H9 (cell line): ENCODE results near the gene ZNHIT3. TPM values are rescaled to one million over a fixed set of nuclear protein-coding genes. Genes with fewer than 3 reads are reported as not detected.

Experiments used
- DNase-seq: peaks from one replicate; pipeline ENCODE4 v3.0.0-alpha.2; 2017
- H2AFZ ChIP-seq: one replicate; pipeline ENCODE4 v1.6.1; 2013; ENCODE audit warnings: mild to moderate bottlenecking, low read length, control low read depth, moderate library complexity
- H2AK5ac ChIP-seq: 2 replicates; pipeline ENCODE4 v1.6.1; 2013; ENCODE audit warnings: low read length, control low read depth, mixed read lengths; ENCODE audit not compliant: insufficient read length
- H2BK120ac ChIP-seq: one replicate; pipeline ENCODE4 v1.6.1; 2013; ENCODE audit warnings: low read depth, mild to moderate bottlenecking, low read length, control low read depth, inconsistent platforms; ENCODE audit not compliant: poor library complexity, severe bottlenecking
- H2BK12ac ChIP-seq: 2 replicates; pipeline ENCODE4 v1.6.1; 2013; ENCODE audit warnings: low read length, control low read depth, mixed read lengths, low read depth; ENCODE audit not compliant: insufficient read length
- H2BK15ac ChIP-seq: 2 replicates; pipeline ENCODE4 v1.6.1; 2013; ENCODE audit warnings: low read depth, low read length, control low read depth
- H2BK20ac ChIP-seq: one replicate; pipeline ENCODE4 v1.6.1; 2013; ENCODE audit warnings: low read depth, mild to moderate bottlenecking, low read length, control low read depth, inconsistent platforms; ENCODE audit not compliant: poor library complexity, severe bottlenecking
- H2BK5ac ChIP-seq: 2 replicates; pipeline ENCODE4 v1.6.1; 2013; ENCODE audit warnings: low read length, control low read depth, mixed read lengths; ENCODE audit not compliant: insufficient read length
- H3K14ac ChIP-seq: 2 replicates; pipeline ENCODE4 v1.6.1; 2013; ENCODE audit warnings: low read length, control low read depth; ENCODE audit not compliant: insufficient read depth
- H3K18ac ChIP-seq: 2 replicates; pipeline ENCODE4 v1.6.1; 2013; ENCODE audit warnings: low read depth, mild to moderate bottlenecking, mixed read lengths, low read length, control low read depth; ENCODE audit not compliant: insufficient read length
- H3K23ac ChIP-seq: 2 replicates; pipeline ENCODE4 v1.6.1; 2013; ENCODE audit warnings: low read length, control low read depth, mixed read lengths, low read depth; ENCODE audit not compliant: insufficient read length
- H3K23me2 ChIP-seq: 2 replicates; pipeline ENCODE4 v1.6.1; 2013; ENCODE audit warnings: low read depth, mild to moderate bottlenecking, mixed read lengths, low read length, control low read depth; ENCODE audit not compliant: insufficient read length, poor library complexity, severe bottlenecking
- H3K27ac ChIP-seq: 2 replicates; pipeline ENCODE4 v1.5.1; 2013; ENCODE audit warnings: low read length, control low read depth, mixed read lengths, low read depth; ENCODE audit not compliant: insufficient read length
- H3K27me3 ChIP-seq: 2 replicates; pipeline ENCODE4 v1.6.1; 2013; ENCODE audit warnings: low read length, control low read depth, inconsistent platforms; ENCODE audit not compliant: insufficient read depth
- H3K4ac ChIP-seq: 2 replicates; pipeline ENCODE4 v1.6.1; 2013; ENCODE audit warnings: low read depth, mild to moderate bottlenecking, control low read depth, inconsistent platforms, low read length, moderate library complexity
- H3K4me1 ChIP-seq: 2 replicates; pipeline ENCODE4 v1.6.1; 2013; ENCODE audit warnings: low read length, control low read depth, inconsistent platforms; ENCODE audit not compliant: insufficient read depth
- H3K4me2 ChIP-seq: 2 replicates; pipeline ENCODE4 v1.6.1; 2013; ENCODE audit warnings: low read length, control low read depth, mixed read lengths; ENCODE audit not compliant: insufficient read length, insufficient read depth
- H3K56ac ChIP-seq: 2 replicates; pipeline ENCODE4 v1.6.1; 2013; ENCODE audit warnings: low read depth, mild to moderate bottlenecking, mixed read lengths, low read length, control low read depth; ENCODE audit not compliant: insufficient read length
- H3K79me1 ChIP-seq: 2 replicates; pipeline ENCODE4 v1.6.1; 2013; ENCODE audit warnings: low read depth, mild to moderate bottlenecking, moderate library complexity, low read length, control low read depth, inconsistent platforms; ENCODE audit not compliant: insufficient read depth, poor library complexity, severe bottlenecking
- H3K79me2 ChIP-seq: 2 replicates; pipeline ENCODE4 v1.6.1; 2013; ENCODE audit warnings: low read length, control low read depth, inconsistent platforms; ENCODE audit not compliant: insufficient read depth
- H3K9ac ChIP-seq: 2 replicates; pipeline ENCODE4 v1.6.1; 2013; ENCODE audit warnings: low read length, control low read depth, mixed read lengths; ENCODE audit not compliant: insufficient read length; ENCODE audit errors: extremely low read depth
- H3K9me3 ChIP-seq: one replicate; pipeline ENCODE4 v1.6.1; 2013; ENCODE audit warnings: low read depth, low read length, inconsistent platforms; ENCODE audit not compliant: control insufficient read depth
- H3T11ph ChIP-seq: one replicate; pipeline ENCODE4 v1.6.1; 2013; ENCODE audit warnings: mild to moderate bottlenecking, low read length, control low read depth, inconsistent platforms
- H4K20me1 ChIP-seq: one replicate; pipeline ENCODE4 v1.6.1; 2013; ENCODE audit not compliant: control insufficient read depth, insufficient read length, insufficient read depth
- H4K5ac ChIP-seq: 2 replicates; pipeline ENCODE4 v1.6.1; 2013; ENCODE audit warnings: low read depth, mild to moderate bottlenecking, mixed read lengths, low read length, control low read depth; ENCODE audit not compliant: insufficient read length
- H4K8ac ChIP-seq: replicated peaks from 2 replicates; pipeline ENCODE4 v1.6.1; 2013; ENCODE audit warnings: low read length, control low read depth, mixed read lengths, low read depth; ENCODE audit not compliant: insufficient read length
- H4K91ac ChIP-seq: 2 replicates; pipeline ENCODE4 v1.6.1; 2013; ENCODE audit warnings: low read depth, mild to moderate bottlenecking, moderate library complexity, mixed read lengths, low read length, control low read depth; ENCODE audit not compliant: insufficient read length
- H3K27ac Mint-ChIP-seq, 3 experiments: 2 replicates in 2 of 3; 3 replicates in 1 of 3; pipeline ENCODE4 v1.8.0; 2020 to 2021; ENCODE audit warnings: mixed read lengths in 3 of 3, mild to moderate bottlenecking in 1 of 3, moderate library complexity in 1 of 3
- H3K27me3 Mint-ChIP-seq: 2 replicates; pipeline ENCODE4 v1.8.0; 2021; ENCODE audit warnings: low read depth, mild to moderate bottlenecking, moderate library complexity, mixed read lengths
- H3K36me3 Mint-ChIP-seq, 3 experiments: 2 replicates in 2 of 3; 3 replicates in 1 of 3; pipeline ENCODE4 v1.8.0; 2020 to 2021; ENCODE audit warnings: low read depth in 3 of 3, mixed read lengths in 3 of 3; ENCODE audit not compliant: insufficient read depth in 1 of 3
- H3K4me1 Mint-ChIP-seq, 2 experiments: 2 replicates each; pipeline ENCODE4 v1.8.0; 2020; ENCODE audit warnings: mixed read lengths in 2 of 2
- H3K4me3 Mint-ChIP-seq, 2 experiments: 2 replicates in 1 of 2; 3 replicates in 1 of 2; pipeline ENCODE4 v1.8.0; 2020 to 2021; ENCODE audit warnings: mild to moderate bottlenecking in 2 of 2, mixed read lengths in 2 of 2, moderate library complexity in 1 of 2
- H3K9me3 Mint-ChIP-seq, 2 experiments: 2 replicates in 1 of 2; 3 replicates in 1 of 2; pipeline ENCODE4 v1.8.0; 2020; ENCODE audit warnings: mild to moderate bottlenecking in 2 of 2, mixed read lengths in 2 of 2, moderate library complexity in 1 of 2
- WGBS: extraction: QIAGEN DNeasy Blood & Tissue Kit; methylation state at CpG from one replicate; pipeline ENCODE4 v1.1.7; 2013; ENCODE audit warnings: missing lambda C conversion rate, low lambda C conversion rate, mixed read lengths; ENCODE audit not compliant: insufficient read length; ENCODE audit errors: extremely low coverage; 5-methylcytosine and 5-hydroxymethylcytosine counted together
- total RNA-seq: library from RNA; stranded (reverse); gene quantifications from 2 replicates; pipeline ENCODE4 v1.2.1, GENCODE V29; 2021
- TF ChIP-seq, protein P1 (sequence below): fragments of 200-600 bp; sonication (generic); conservative IDR thresholded peaks from 3 replicates; pipeline ENCODE4 v1.8.0; 2021; ENCODE audit warnings: antibody characterized with exemption, mild to moderate bottlenecking

ZNHIT3 gene
- total RNA-seq, 1 experiment from 2014 or later = 64.7 TPM

DNA sequence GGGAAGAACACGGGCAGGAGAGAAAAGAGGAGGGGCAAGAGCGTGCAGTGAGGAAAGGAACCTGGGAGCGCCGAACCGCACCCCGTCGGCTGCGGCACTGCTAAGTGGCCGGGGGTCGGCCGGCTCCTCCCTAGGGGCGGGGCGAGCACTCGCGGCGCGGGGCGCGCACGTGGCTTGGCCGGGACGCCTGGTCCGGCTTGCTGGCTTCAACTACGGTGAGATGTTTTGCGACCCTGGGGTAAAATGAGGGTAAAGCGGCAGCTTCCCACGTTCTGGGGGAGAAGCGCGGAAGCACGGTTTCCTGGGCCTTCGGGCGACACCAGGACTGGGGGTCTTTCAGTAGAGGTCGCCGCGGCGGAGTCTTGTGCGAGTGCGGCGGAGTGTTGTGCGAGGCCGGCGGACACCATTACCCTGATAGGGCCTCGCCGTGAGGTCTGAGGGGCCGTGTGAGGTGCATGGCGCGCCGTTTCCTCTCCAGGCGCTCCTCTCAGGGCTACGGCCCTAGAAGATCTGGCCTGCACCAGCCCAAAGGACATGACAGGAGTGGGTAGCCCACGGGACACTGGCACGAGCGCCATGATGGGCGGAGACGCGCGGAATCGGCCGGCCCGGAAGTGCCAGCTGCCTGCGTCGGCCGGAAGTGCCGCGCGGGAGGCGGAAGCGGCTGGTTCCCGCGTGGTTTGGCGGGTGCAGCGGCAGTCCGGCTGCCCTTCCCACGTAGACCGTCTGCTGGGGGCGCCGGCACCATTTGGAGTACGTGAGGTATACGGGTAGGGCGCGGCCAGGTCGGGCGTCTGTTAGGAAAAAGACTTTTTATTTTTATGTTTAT, 48.6 kb downstream of the ZNHIT3 start, which contains the start of the genes MYO19 and PIGW:
TSS of gene MYO19 (minus strand) at position 29 of the 829 bp plus-strand sequence. CDS start 2,330 bp downstream, outside the sequence.
TSS of gene PIGW (plus strand) at position 148 of the 829 bp plus-strand sequence. CDS start 2,115 bp downstream, outside the sequence.
- peaks cover 7% of the 10 kb centered on the region for H3K79me1 ChIP-seq
- peak within 1 kb of the TSS; percentile 74 for H3K27ac ChIP-seq
- Mint-ChIP-seq H3K4me1 (peaks cover 10 to 17% of the 10 kb centered on the region in 2 experiments), H3K4me3 (peak within 1 kb of the TSS; percentile 96 to 99), H3K9me3 (peaks cover 0 to 7% of the 10 kb centered on the region in 2 experiments; a peak in 3 of 5 replicates), H3K36me3 (peaks cover 31 to 68% (median 38%) of the 10 kb centered on the region in 3 experiments), H3K27ac (peak within 1 kb of the TSS; percentile 99 to 100 (median 99)), H3K27me3 (peaks cover 1% of the 10 kb centered on the region; the same call in 1 of the 2 replicates)
- peak within 1 kb of the TSS; percentile 88 for H3K9ac ChIP-seq
- WGBS = no CpG with 5 or more reads among the region's 83 CpGs
- H4K5ac ChIP-seq = peak within 1 kb of the TSS; percentile 89
- DNase-seq = peak; percentile 98
- H2BK120ac ChIP-seq = no peak within 1 kb of the TSS
- H3K4ac ChIP-seq = no peak within 1 kb of the TSS
- H3T11ph ChIP-seq = no peak within 1 kb of the TSS
- peak within 1 kb of the TSS; percentile 97 for H3K18ac ChIP-seq
- H3K9me3 ChIP-seq = no peaks in the 10 kb centered on the region
- H2AK5ac ChIP-seq = no peak within 1 kb of the TSS
- no peaks in the 10 kb centered on the region for H4K20me1 ChIP-seq
- no peak within 1 kb of the TSS for H2BK20ac ChIP-seq
- H3K4me1 ChIP-seq = 0 out of 2 replicates have a peak, but pooled peaks cover 2% of the 10 kb centered on the region
- H3K56ac ChIP-seq = no peak within 1 kb of the TSS
- H2BK5ac ChIP-seq = no peak within 1 kb of the TSS
- peak within 1 kb of the TSS; percentile 93 for H3K14ac ChIP-seq
- peak within 1 kb of the TSS; percentile 80 for H3K4me2 ChIP-seq
- no peak within 1 kb of the TSS for H3K23ac ChIP-seq
- peaks cover 7% of the 10 kb centered on the region for H3K23me2 ChIP-seq
- TF ChIP-seq, protein P1, sequence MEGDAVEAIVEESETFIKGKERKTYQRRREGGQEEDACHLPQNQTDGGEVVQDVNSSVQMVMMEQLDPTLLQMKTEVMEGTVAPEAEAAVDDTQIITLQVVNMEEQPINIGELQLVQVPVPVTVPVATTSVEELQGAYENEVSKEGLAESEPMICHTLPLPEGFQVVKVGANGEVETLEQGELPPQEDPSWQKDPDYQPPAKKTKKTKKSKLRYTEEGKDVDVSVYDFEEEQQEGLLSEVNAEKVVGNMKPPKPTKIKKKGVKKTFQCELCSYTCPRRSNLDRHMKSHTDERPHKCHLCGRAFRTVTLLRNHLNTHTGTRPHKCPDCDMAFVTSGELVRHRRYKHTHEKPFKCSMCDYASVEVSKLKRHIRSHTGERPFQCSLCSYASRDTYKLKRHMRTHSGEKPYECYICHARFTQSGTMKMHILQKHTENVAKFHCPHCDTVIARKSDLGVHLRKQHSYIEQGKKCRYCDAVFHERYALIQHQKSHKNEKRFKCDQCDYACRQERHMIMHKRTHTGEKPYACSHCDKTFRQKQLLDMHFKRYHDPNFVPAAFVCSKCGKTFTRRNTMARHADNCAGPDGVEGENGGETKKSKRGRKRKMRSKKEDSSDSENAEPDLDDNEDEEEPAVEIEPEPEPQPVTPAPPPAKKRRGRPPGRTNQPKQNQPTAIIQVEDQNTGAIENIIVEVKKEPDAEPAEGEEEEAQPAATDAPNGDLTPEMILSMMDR = no peak
- H4K8ac ChIP-seq = no peak within 1 kb of the TSS
- no peaks in the 10 kb centered on the region for H3K27me3 ChIP-seq
- H2BK12ac ChIP-seq = no peak within 1 kb of the TSS
- H2BK15ac ChIP-seq = no peak within 1 kb of the TSS
- H4K91ac ChIP-seq = no peak within 1 kb of the TSS
- H3K79me2 ChIP-seq = peaks cover 5% of the 10 kb centered on the region; the same call in 1 of the 2 replicates
- H2AFZ ChIP-seq = no peak within 1 kb of the TSS
